ENCODE results near the gene TNS2. TPM values are rescaled to one million over a fixed set of nuclear protein-coding genes. Genes with fewer than 3 reads are reported as not detected.
A peak's percentile ranks its signal among the peaks of the same experiment; 100 is the strongest.

TNS2 gene
- total RNA-seq, 4 donors from 2014 or later, result 74.4 to 114 (median 91.9) TPM

DNA sequence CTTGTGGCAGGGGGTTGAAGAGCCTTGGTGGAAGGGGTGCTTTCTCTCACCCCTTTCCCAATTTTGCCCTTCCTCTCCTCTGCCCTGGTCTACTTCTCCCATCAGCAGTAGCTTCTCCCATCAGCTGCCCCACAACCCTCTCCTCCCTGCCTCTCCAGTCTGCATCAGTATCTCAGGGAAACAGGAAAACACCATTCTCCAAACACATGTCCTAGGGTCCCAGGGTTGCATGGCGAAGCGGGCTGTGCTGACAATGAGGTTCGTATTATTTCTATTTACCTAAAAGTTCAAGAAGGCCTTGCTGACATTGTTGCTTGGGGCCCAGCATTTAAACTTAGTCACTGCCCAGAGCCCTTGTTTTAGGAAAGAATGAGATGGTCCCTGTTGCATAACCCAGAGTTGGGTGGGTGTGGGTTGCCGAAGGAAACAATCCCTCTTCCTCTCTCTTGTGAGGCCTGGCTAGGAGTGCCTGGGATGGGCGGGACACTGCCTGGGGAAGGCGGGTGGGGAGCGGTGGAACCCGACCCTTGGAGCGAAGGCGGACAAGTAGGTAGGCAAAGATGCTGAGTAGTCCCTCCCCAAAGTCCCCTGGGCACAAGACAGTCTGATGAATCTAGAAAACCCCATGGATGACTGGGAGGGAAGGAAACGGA, 46.4 kb downstream of the TNS2 start:
- DNase-seq (peak; percentile 71 to 85), ATAC-seq (peak; percentile 28 to 52)
- in situ Hi-C loops (cut with MboI; ENCODE audit: low sequenced_read_pairs in 4 of 4), result no loop called here
- Histone ChIP-seq H3K36me3 (no peaks in the 10 kb centered on the region), H3K27ac (peak overlapping the region; percentile 69 to 81 (median 79)), H3K4me3 (peak overlapping the region in 3 of 4 donors; percentile 60 to 77 (median 71)), H3K9me3 (no peaks in the 10 kb centered on the region), H3K4me1 (peaks cover 12 to 21% of the 10 kb centered on the region in 2 donors), H3K27me3 (no peaks in the 10 kb centered on the region)
- intact Hi-C loops (cut with DNase I; ENCODE audit: low total_unique reads), result loop anchor here (5.0 kb wide), 1 partner anchor 209 kb away; no protein-coding TSS in a partner anchor
- no peak for TF ChIP-seq CTCF (IDR thresholded peaks at IDR 0.05 in 4 of 5, conservative IDR thresholded peaks at IDR 0.05 in 1 of 5)
- TF ChIP-seq POLR2A (IDR thresholded peaks at IDR 0.05), result no peak

- no peaks in the 10 kb centered on the region for H3K36me3 ChIP-seq
- H3K27me3 ChIP-seq, result no peaks in the 10 kb centered on the region
- in situ Hi-C loops (cut with MboI; ENCODE audit: low sequenced_read_pairs in 4 of 4) (no loop called here), intact Hi-C loops (cut with DNase I; ENCODE audit: low total_unique reads) (loop anchor here (5.0 kb wide), 1 partner anchor 209 kb away; no protein-coding TSS in a partner anchor)
- H3K9me3 ChIP-seq, result no peaks in the 10 kb centered on the region
- DNase-seq, result no peak
- no peak for TF ChIP-seq POLR2A (IDR thresholded peaks at IDR 0.05)
- no peak for TF ChIP-seq CTCF (IDR thresholded peaks at IDR 0.05 in 4 of 5, conservative IDR thresholded peaks at IDR 0.05 in 1 of 5)
- peaks cover 12 to 21% of the 10 kb centered on the region in 2 donors for H3K4me1 ChIP-seq
- ATAC-seq, result no peak
- peak overlapping the region; percentile 69 to 81 (median 79) for H3K27ac ChIP-seq
- H3K4me3 ChIP-seq, result peak overlapping the region; percentile 60 to 77 (median 66)
These were observed 46.9 kb downstream of the TNS2 start for GRCh38 chr12:53096759-53097158.

DNA sequence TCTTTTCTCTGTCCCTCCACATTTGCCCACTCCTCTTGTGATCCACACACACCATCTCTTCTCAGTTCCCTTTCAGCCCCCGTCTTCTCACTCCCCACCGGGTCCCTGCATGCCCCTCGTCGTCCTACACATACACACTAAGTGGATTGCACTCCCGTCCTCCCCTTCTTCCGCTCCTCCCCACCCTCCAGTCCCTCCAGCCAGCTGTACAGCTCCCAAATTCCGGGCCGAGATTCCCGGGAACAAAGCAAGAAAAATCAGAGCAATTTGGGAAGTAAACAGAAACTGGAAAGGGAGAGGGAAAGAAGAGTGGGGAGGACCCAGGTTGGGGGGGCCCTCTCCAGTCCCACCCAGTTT, 47.3 kb downstream of the TNS2 start:
- in situ Hi-C loops (cut with MboI; ENCODE audit: low sequenced_read_pairs in 4 of 4) (no loop called here), intact Hi-C loops (cut with DNase I; ENCODE audit: low total_unique reads) (loop anchor here (5.0 kb wide), 1 partner anchor 210 kb away; no protein-coding TSS in a partner anchor)
- ATAC-seq (peak; percentile 1 to 19), DNase-seq (no peak)
- Histone ChIP-seq H3K27ac (peak overlapping the region; percentile 69 to 81 (median 79)), H3K36me3 (no peaks in the 10 kb centered on the region), H3K4me1 (peaks cover 12 to 21% of the 10 kb centered on the region in 2 donors), H3K27me3 (no peaks in the 10 kb centered on the region), H3K4me3 (peak overlapping the region; percentile 60 to 77 (median 66)), H3K9me3 (no peaks in the 10 kb centered on the region)
- TF ChIP-seq POLR2A (IDR thresholded peaks at IDR 0.05) (no peak), CTCF (IDR thresholded peaks at IDR 0.05 in 4 of 5, conservative IDR thresholded peaks at IDR 0.05 in 1 of 5) (no peak)

GRCh38 chr12:53097564-53098353, 47.9 kb downstream of the TNS2 start, which contains the start of gene IGFBP6:
IGFBP6 (plus strand) TSS chr12:53097667; CDS start chr12:53097718, 51 bp downstream.
- H3K4me1 ChIP-seq, result peaks cover 12 to 21% of the 10 kb centered on the region in 2 donors
- H3K9me3 ChIP-seq, result no peaks in the 10 kb centered on the region
- peak within 1 kb of the TSS; percentile 69 to 81 (median 79) for H3K27ac ChIP-seq
- intact Hi-C loops (cut with DNase I; ENCODE audit: low total_unique reads), result loop anchor here (2.0 to 5.0 kb wide), 2 partner anchors 19 to 210 kb away; partner anchors contain the start of gene SPRYD3
- in situ Hi-C loops (cut with MboI; ENCODE audit: low sequenced_read_pairs in 4 of 4), result no loop called here
- ATAC-seq (peak; percentile 19 to 34), DNase-seq (peak in 1 of 2 donors; percentile 53)
- peak within 1 kb of the TSS; percentile 60 to 77 (median 66) for H3K4me3 ChIP-seq
- H3K36me3 ChIP-seq, result no peaks in the 10 kb centered on the region
- TF ChIP-seq POLR2A (IDR thresholded peaks at IDR 0.05), result peak in 1 of 2 donors; percentile 20
- peak in 1 of 5 experiments; percentile 11 for TF ChIP-seq CTCF (IDR thresholded peaks at IDR 0.05 in 4 of 5, conservative IDR thresholded peaks at IDR 0.05 in 1 of 5)
- H3K27me3 ChIP-seq, result no peaks in the 10 kb centered on the region

All from gastrocnemius medialis (tissue), 4 donors.